ENCODE measurements around the gene ARID5B.

The ARID5B gene

GRCh38 chr10:62037166-62037831 lies 135.8 kb downstream of the ARID5B start:
- no peak for DNase-seq

GRCh38 chr10:62037890-62038608 lies 136.6 kb downstream of the ARID5B start:
- DNase-seq: no peak

GRCh38 chr10:62038609-62039190 lies 137.2 kb downstream of the ARID5B start:
- peak; percentile 60 to 89 for DNase-seq

DNA sequence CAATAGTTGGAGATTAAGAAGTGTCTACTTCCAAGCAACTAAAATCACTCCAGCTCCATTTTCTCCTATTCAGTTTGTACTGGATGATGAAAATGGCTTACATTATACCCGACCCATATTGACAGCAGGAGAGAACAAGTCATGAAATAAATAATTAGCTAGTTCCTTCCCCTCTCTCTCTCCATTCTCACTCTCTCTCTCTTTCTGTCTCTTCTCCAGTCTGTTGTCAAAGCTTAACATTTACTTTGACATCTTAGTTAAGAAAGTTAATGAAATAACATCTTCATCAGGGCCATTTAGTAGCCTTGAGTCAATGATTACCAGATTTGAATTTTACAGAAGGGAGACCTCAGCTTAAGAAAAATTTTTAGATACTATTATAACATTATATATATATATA lies 138.5 kb downstream of the ARID5B start:
- no peak for DNase-seq

- no peak for DNase-seq
These were observed 139.4 kb downstream of the ARID5B start for GRCh38 chr10:62040881-62041280.

DNA sequence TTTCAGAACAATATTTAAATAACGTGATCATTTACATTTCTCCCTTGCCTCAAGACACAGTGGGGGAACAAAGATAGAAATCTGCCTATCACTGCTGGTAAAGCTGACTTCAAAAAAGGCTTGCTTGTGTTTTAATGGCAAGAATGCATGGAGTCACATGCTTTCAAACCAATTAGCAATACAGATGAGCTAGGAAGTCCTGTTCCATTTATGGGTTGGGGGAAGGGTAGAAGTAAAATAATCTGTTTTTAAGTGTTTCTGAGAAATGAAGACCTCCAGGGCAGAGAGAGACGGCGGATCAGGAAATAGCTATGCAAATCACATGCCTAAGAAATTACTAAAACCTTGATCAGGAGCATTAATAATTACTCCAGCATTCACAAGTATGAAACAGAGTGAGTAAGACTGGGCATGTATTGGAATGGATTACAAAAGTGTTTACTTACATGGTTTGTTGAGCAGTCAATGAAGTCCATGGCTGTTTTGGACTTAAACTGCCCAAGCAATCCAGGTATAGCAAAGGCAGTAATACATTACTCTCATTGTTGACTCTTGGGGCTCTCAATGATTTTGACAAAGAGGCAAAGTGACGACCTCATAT lies 142.0 kb downstream of the ARID5B start:
- no peak for DNase-seq

DNA sequence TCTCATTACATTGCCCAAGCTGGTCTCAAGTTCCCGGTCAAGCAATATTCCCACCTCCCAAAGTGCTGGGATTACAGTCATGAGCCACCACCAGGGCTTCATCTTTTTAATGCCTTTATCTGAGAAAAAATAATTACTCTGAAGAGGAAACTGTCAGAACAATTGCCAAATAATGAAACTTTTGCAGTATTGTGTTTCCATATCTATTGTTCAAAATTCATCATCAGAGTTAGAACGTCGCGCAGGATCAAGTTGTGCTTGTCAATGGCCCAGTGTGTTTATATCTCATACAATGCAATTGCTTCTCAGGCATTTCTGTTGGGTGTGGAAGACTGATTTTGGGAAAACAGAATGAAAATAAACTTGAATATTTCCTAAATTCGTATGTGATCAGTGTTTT lies 143.1 kb downstream of the ARID5B start:
- DNase-seq: no peak

GRCh38 chr10:62045765-62046521 lies 144.4 kb downstream of the ARID5B start:
- DNase-seq: no peak

DNA sequence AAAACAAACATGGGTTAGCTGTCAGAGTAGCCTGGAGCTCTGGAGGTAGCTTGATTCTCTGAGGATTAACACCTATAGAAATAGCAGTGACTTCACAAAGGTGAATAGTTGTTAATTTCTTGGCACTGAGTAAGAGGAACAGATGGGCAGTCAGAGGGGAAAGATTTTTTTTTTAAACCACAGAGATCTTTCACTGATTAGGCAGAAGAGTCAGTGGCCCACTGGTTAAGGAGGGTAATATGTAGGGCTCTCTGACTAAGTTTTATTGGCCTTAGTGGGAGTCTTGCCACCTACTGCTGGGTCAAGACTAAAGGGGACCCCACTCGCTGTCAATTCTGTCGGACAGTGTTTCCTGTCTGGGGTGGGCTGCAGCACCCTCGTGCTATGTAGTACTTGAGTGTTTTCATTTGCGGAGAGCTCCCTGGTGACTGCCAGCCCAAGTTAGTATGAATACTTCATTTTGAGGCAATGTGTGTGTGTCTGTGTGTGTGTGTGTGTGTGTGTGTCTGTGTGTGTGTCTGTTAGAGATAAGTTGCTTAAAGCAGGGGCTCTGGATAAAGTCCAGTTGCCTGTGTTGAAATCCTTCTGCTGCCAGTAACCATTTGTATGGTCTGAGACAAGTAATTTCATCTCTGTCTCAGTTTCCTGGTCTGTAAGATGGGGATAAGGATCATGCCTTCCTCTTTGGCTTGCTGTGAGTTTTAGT lies 145.2 kb downstream of the ARID5B start:
- DNase-seq: no peak

GRCh38 chr10:62047228-62047892 lies 145.9 kb downstream of the ARID5B start:
- DNase-seq: no peak

- DNase-seq: no peak
These were observed 146.5 kb downstream of the ARID5B start for GRCh38 chr10:62047960-62048383.

DNA sequence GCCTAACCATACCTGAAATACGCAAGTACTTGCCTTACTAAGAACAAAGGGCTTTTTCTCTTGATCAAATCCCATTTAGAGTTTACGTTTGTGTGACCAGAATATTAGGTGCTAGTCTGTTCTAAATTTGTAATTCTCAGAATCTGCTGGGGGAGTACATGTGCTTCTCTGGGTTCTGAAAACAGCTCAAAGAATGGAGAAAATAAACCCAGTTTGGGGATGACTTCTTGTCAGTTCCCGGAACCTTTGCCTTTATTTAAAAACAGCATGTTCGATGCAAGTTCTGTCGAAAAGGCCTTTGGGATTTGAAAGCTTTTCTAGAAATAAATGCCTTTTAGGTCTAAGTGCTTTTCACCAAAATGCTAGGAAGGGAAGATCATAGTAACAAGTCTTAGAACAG lies 147.0 kb downstream of the ARID5B start:
- no peak for DNase-seq

- peak; percentile 88 to 94 for DNase-seq
These were observed 147.6 kb downstream of the ARID5B start for GRCh38 chr10:62048919-62049623.

GRCh38 chr10:62049624-62050345 lies 148.3 kb downstream of the ARID5B start:
- no peak for DNase-seq

DNA sequence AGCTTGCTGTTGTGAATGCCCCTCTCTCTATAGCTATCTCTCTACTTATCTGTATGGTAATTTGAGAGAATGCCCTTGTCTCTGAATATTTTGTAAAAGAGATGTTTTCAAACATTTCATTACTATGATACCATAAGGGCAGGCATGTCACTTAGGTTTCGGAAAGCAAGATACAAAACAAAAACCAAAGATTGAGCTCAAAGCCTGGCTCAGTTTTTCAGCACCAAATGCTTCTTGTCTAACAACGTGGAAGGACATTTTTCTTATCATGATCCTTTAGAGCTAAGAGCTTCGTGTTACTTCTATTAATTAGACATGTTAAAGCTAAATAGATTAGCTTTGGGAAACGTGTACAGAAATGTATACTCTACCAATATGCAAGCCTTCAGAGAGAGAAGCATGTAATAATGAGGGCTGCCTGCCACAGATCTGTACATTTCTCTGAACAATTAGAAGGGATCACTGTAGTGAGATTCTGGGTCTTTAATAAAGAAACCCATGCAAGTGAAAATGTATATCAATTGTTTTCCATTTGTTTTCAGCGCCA lies 148.9 kb downstream of the ARID5B start:
- DNase-seq: no peak

GRCh38 chr10:62050893-62051433 lies 149.5 kb downstream of the ARID5B start:
- peak in 1 of 2 donors; percentile 55 for DNase-seq

- DNase-seq: no peak
These were observed 150.8 kb downstream of the ARID5B start for GRCh38 chr10:62052276-62052675.

DNA sequence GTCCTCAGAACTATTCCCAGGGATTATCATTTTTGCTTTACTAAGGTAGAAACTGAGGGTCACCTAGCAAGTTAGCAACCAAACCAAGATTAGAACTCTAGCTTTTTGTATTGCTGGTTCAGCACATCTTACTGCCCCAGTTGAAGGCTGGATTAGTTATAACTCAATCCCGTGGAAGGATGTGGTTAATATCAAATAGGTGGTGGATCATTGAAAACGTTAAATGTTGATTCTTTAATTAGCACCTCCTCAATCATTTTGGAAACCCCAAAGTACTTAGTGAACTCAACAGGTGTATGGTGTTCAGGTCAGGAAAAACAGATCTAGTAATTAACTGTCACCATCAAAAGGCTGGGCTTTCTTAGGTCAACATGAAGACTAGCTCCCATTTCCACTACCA lies 152.4 kb downstream of the ARID5B start:
- DNase-seq: no peak

DNA sequence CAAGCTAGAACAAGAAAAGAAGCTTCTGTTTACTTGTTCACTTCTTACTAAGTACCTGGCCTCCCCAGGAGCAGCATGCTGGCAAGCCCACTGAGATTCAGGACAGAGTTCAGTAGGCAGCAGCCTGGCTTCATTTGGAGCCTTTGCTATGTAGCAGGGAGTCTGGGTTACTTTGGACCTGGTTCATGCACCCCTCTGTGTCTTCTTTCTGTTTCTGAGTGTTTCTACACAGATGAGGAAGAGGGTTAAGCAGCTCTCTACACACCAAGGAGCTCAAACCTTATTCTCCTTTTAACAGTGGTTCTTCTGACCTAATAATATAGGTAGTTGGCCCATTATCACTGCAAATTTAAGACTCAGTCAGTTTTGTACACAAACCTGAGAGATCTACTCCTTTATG lies 152.9 kb downstream of the ARID5B start:
- no peak for DNase-seq

GRCh38 chr10:62054830-62055229 lies 153.3 kb downstream of the ARID5B start:
- no peak for DNase-seq

Measured in hippocampal formation (tissue), 2 donors.